H1 (cell line): ENCODE results near the gene MILR1. TPM values are rescaled to one million over a fixed set of nuclear protein-coding genes. Genes with fewer than 3 reads are reported as not detected.

Experiments used
- CTCF ChIA-PET: fragments of 300-600 bp; sonication (Branson Sonifier 250); formaldehyde crosslinking; loops from one replicate; lab custom pipeline; 2021; ENCODE audit not compliant: partially characterized antibody; lab: Charles Lee
- POLR2A ChIA-PET: fragments of 300-600 bp; sonication (Branson Sonifier 250); formaldehyde crosslinking; loops from one replicate; lab custom pipeline; 2021; ENCODE audit warnings: inconsistent platforms; ENCODE audit not compliant: partially characterized antibody; lab: Charles Lee
- DNase-seq, 2 experiments: peaks; one replicate each; pipeline versions ENCODE4 v3.0.0 to v3.0.0-alpha.2; 2010 to 2022; ENCODE audit warnings: low spot score in 2 of 2, low read depth in 1 of 2, mixed read lengths in 1 of 2
- FAIRE-seq: peaks from 2 replicates; lab custom pipeline; 2011; peaks lifted over from hg19 to GRCh38; lab: Jason Lieb, UNC
- H2AFZ ChIP-seq: 2 replicates; pipeline ENCODE4 v1.8.1; 2012; ENCODE audit warnings: low read length, inconsistent platforms
- H2AK5ac ChIP-seq: 2 replicates; pipeline ENCODE4 v1.6.1; 2013; ENCODE audit warnings: low read depth, low read length
- H2BK120ac ChIP-seq: replicated peaks from 2 replicates; pipeline ENCODE3; 2013; ENCODE audit warnings: low read depth, low read length, inconsistent platforms
- H2BK12ac ChIP-seq: 2 replicates; pipeline ENCODE4 v1.6.1; 2013; ENCODE audit warnings: low read depth, low read length
- H2BK15ac ChIP-seq: 2 replicates; pipeline ENCODE4 v1.6.1; 2013; ENCODE audit warnings: low read length
- H2BK20ac ChIP-seq: 2 replicates; pipeline ENCODE4 v1.6.1; 2013; ENCODE audit warnings: low read length
- H2BK5ac ChIP-seq: 2 replicates; pipeline ENCODE4 v1.6.1; 2013; ENCODE audit warnings: low read depth, low read length
- H3K14ac ChIP-seq: 2 replicates; pipeline ENCODE4 v1.6.1; 2013; ENCODE audit warnings: inconsistent platforms; ENCODE audit not compliant: insufficient read length
- H3K18ac ChIP-seq: 2 replicates; pipeline ENCODE4 v1.6.1; 2013; ENCODE audit warnings: low read length; ENCODE audit errors: extremely low read depth
- H3K23ac ChIP-seq: 2 replicates; pipeline ENCODE4 v1.6.1; 2013; ENCODE audit warnings: inconsistent platforms; ENCODE audit not compliant: insufficient read length
- H3K23me2 ChIP-seq: 2 replicates; pipeline ENCODE4 v1.6.1; 2013; ENCODE audit warnings: low read depth, low read length
- H3K27ac ChIP-seq: 2 replicates; pipeline ENCODE4 v1.6.1; 2011; ENCODE audit warnings: low read depth, low read length, inconsistent platforms
- H3K27me3 ChIP-seq, 4 experiments: replicated peaks in 1 of 4; 1 replicate in 1 of 4; 2 replicates in 3 of 4; pipeline versions ENCODE4 v1.6.1 to v1.8.1; 2011 to 2013; ENCODE audit warnings: low read length in 3 of 4, mild to moderate bottlenecking in 3 of 4, inconsistent platforms in 2 of 4, mixed read lengths in 2 of 4, moderate library complexity in 1 of 4; ENCODE audit not compliant: control insufficient read depth in 3 of 4, insufficient read depth in 3 of 4; ENCODE audit errors: extremely low read depth in 1 of 4
- H3K36me3 ChIP-seq, 4 experiments: 2 replicates each; pipeline versions ENCODE4 v1.6.1 to v1.8.1; 2011 to 2013; ENCODE audit warnings: mild to moderate bottlenecking in 4 of 4, low read length in 3 of 4, moderate library complexity in 2 of 4, control low read depth in 1 of 4, inconsistent platforms in 1 of 4; ENCODE audit not compliant: insufficient read depth in 4 of 4, control insufficient read depth in 2 of 4
- H3K4ac ChIP-seq: replicated peaks from 2 replicates; pipeline ENCODE3; 2013; ENCODE audit warnings: low read length, low read depth, mixed read lengths, inconsistent platforms; ENCODE audit not compliant: insufficient read length
- H3K4me1 ChIP-seq, 4 experiments: replicated peaks in 1 of 4; 1 replicate in 1 of 4; 2 replicates in 3 of 4; pipeline versions ENCODE4 v1.6.1 to v1.8.1; 2011 to 2013; ENCODE audit warnings: low read length in 3 of 4, inconsistent platforms in 2 of 4, mixed read lengths in 1 of 4; ENCODE audit not compliant: insufficient read depth in 4 of 4, control insufficient read depth in 3 of 4
- H3K4me2 ChIP-seq, 2 experiments: 2 replicates each; pipeline versions ENCODE4 v1.6.1 to v1.8.1; 2011 to 2013; ENCODE audit warnings: low read depth in 2 of 2, low read length in 2 of 2, control low read depth in 1 of 2, inconsistent platforms in 1 of 2, mild to moderate bottlenecking in 1 of 2; ENCODE audit not compliant: insufficient read depth in 1 of 2
- H3K4me3 ChIP-seq, 4 experiments: fragments of 200-600, 300-600 bp in 1 of 4; sonication (generic), shearing (Covaris generic), sonication (Bioruptor Twin) in 1 of 4; 2 replicates each; pipeline versions ENCODE4 v1.5.1 to v1.8.1; 2011 to 2016; ENCODE audit warnings: low read length in 4 of 4, low read depth in 3 of 4, control low read depth in 2 of 4, inconsistent platforms in 2 of 4, mild to moderate bottlenecking in 2 of 4, mixed read lengths in 1 of 4, moderate library complexity in 1 of 4; ENCODE audit not compliant: insufficient read depth in 2 of 4; ENCODE audit errors: extremely low read depth in 1 of 4
- H3K56ac ChIP-seq: replicated peaks from 2 replicates; pipeline ENCODE3; 2013; ENCODE audit warnings: low read depth, mild to moderate bottlenecking, mixed read lengths, low read length, inconsistent platforms; ENCODE audit not compliant: insufficient read length
- H3K79me1 ChIP-seq: 2 replicates; pipeline ENCODE4 v1.6.1; 2013; ENCODE audit warnings: low read depth, low read length, control low read depth
- H3K79me2 ChIP-seq, 2 experiments: 2 replicates each; pipeline versions ENCODE4 v1.6.1 to v1.8.1; 2012 to 2013; ENCODE audit warnings: low read length in 2 of 2, mild to moderate bottlenecking in 2 of 2, inconsistent platforms in 1 of 2; ENCODE audit not compliant: insufficient read depth in 2 of 2, control insufficient read depth in 1 of 2
- H3K9ac ChIP-seq, 4 experiments: replicated peaks in 1 of 4; 1 replicate in 1 of 4; 2 replicates in 3 of 4; pipeline versions ENCODE4 v1.6.1 to v1.8.1; 2011 to 2013; ENCODE audit warnings: low read depth in 3 of 4, low read length in 3 of 4, control low read depth in 2 of 4, mild to moderate bottlenecking in 2 of 4, moderate library complexity in 2 of 4, inconsistent platforms in 1 of 4; ENCODE audit errors: extremely low read depth in 1 of 4
- H3K9me3 ChIP-seq, 2 experiments: 2 replicates each; pipeline versions ENCODE4 v1.6.1 to v1.8.1; 2012 to 2013; ENCODE audit warnings: mild to moderate bottlenecking in 2 of 2, moderate library complexity in 2 of 2, control low read depth in 1 of 2, inconsistent platforms in 1 of 2, low read depth in 1 of 2, low read length in 1 of 2, mixed read lengths in 1 of 2; ENCODE audit not compliant: insufficient read depth in 2 of 2
- H4K20me1 ChIP-seq, 2 experiments: replicated peaks in 1 of 2; 2 replicates each; pipeline versions ENCODE3 to v1.8.1; 2011 to 2013; ENCODE audit warnings: inconsistent platforms in 2 of 2, low read length in 2 of 2, mild to moderate bottlenecking in 1 of 2; ENCODE audit not compliant: insufficient read depth in 2 of 2, control insufficient read depth in 1 of 2
- H4K5ac ChIP-seq: 2 replicates; pipeline ENCODE4 v1.6.1; 2013; ENCODE audit warnings: low read length, low read depth, mixed read lengths, inconsistent platforms; ENCODE audit not compliant: insufficient read length
- H4K8ac ChIP-seq: 2 replicates; pipeline ENCODE4 v1.8.0; 2013; ENCODE audit warnings: mild to moderate bottlenecking, moderate library complexity, low read length, inconsistent platforms; ENCODE audit not compliant: insufficient read depth; ENCODE audit errors: extremely low read depth
- H4K91ac ChIP-seq: replicated peaks from 2 replicates; pipeline ENCODE3; 2013; ENCODE audit warnings: low read length, mixed read lengths, inconsistent platforms; ENCODE audit not compliant: insufficient read length
- CHD1 ChIP-seq: IDR thresholded peaks from 2 replicates; pipeline ENCODE4 v1.6.1; 2012; ENCODE audit warnings: low read depth, low read length, improper control_type of control experiment
- E2F6 ChIP-seq: IDR thresholded peaks from 2 replicates; pipeline ENCODE4 v1.6.1; 2012; ENCODE audit warnings: inconsistent platforms
- EGR1 ChIP-seq: IDR thresholded peaks from 2 replicates; pipeline ENCODE4 v1.6.1; 2011; ENCODE audit warnings: low read depth, low read length, borderline replicate concordance
- MAX ChIP-seq: IDR thresholded peaks from 2 replicates; pipeline ENCODE4 v1.6.1; 2012; ENCODE audit warnings: inconsistent platforms
- PHF8 ChIP-seq: fragments of 200-600 bp; sonication (generic); conservative IDR thresholded peaks from 2 replicates; pipeline ENCODE4 v1.7.1; 2012; ENCODE audit warnings: low read depth, mild to moderate bottlenecking, inconsistent platforms, low read length, moderate library complexity
- RAD21 ChIP-seq, 2 experiments: IDR thresholded peaks in 1 of 2; conservative IDR thresholded peaks in 1 of 2; 2 replicates each; pipeline ENCODE4 v1.6.1; 2011; ENCODE audit warnings: low read depth in 2 of 2, low read length in 2 of 2, improper control_type of control experiment in 1 of 2, inconsistent platforms in 1 of 2, mild to moderate bottlenecking in 1 of 2, moderate library complexity in 1 of 2
- RXRA ChIP-seq: IDR thresholded peaks from 2 replicates; pipeline ENCODE4 v1.6.1; 2011; ENCODE audit warnings: low read depth, mild to moderate bottlenecking, low read length, moderate library complexity; ENCODE audit not compliant: insufficient read depth
- SIN3A ChIP-seq, 2 experiments: IDR thresholded peaks in 1 of 2; conservative IDR thresholded peaks in 1 of 2; 2 replicates each; pipeline ENCODE4 v1.6.1; 2011 to 2012; ENCODE audit warnings: low read length in 2 of 2, improper control_type of control experiment in 1 of 2, low read depth in 1 of 2, mild to moderate bottlenecking in 1 of 2
- SIRT6 ChIP-seq: IDR thresholded peaks from one replicate; pipeline ENCODE4 v1.7.1; 2012; ENCODE audit warnings: low read length, inconsistent platforms
- SP1 ChIP-seq: IDR thresholded peaks from 2 replicates; pipeline ENCODE4 v1.6.1; 2011; ENCODE audit warnings: low read depth, low read length
- TEAD4 ChIP-seq: IDR thresholded peaks from 2 replicates; pipeline ENCODE4 v1.6.1; 2012; ENCODE audit warnings: low read depth, low read length, inconsistent platforms, mixed read lengths
- WGBS, 2 experiments: shearing (Covaris generic) in 1 of 2; methylation state at CpG; one replicate each; pipeline versions ENCODE4 v1.1.6 to v1.1.7; 2013 to 2015; ENCODE audit warnings: low lambda C conversion rate in 2 of 2, mixed read lengths in 2 of 2, inconsistent platforms in 1 of 2, low coverage in 1 of 2, missing lambda C conversion rate in 1 of 2; ENCODE audit not compliant: insufficient replicate concordance in 2 of 2, insufficient coverage in 1 of 2, insufficient read length in 1 of 2; ENCODE audit errors: extremely low coverage in 1 of 2, missing lambda C conversion rate in 1 of 2; 5-methylcytosine and 5-hydroxymethylcytosine counted together
- polyA plus RNA-seq, 7 experiments: library from polyadenylated mRNA; depleted of rRNA in 3 of 7; stranded (reverse) in 5 of 7; unstranded in 2 of 7; fragments of >200 nt in 5 of 7; fragments of 200-250 nt in 2 of 7; gene quantifications; 1 replicate in 5 of 7; 2 replicates in 1 of 7; 4 replicates in 1 of 7; pipeline versions ENCODE4 v1.2.1 to v1.2.3, GENCODE V29; 2011 to 2013; ENCODE audit warnings: missing spikeins in 2 of 7, mixed read lengths in 2 of 7
- total RNA-seq: library from RNA; stranded (reverse); fragmentation: NEBNext Ultra II Directional; extraction: Animal tissue kit (Norgen Biotek cat#: 25700); gene quantifications from 2 replicates; pipeline ENCODE4 v1.2.1, GENCODE V29; 2021

Gene MILR1
- total and polyA plus RNA-seq, 2 of the 8 experiments (the other 6 are each of a cell fraction or from before 2014, with no cell fraction given), result not detected

GRCh38 chr17:64449545-64449944 lies 630 bp downstream of the MILR1 start:
- no peak overlapping the region for H3K9ac ChIP-seq
- H3K4me2 ChIP-seq, result no peak overlapping the region
- H2AK5ac ChIP-seq, result no peak overlapping the region
- H3K4me1 ChIP-seq, result no peaks in the 10 kb centered on the region
- no peaks in the 10 kb centered on the region for H3K79me2 ChIP-seq
- no peak overlapping the region for H3K4ac ChIP-seq
- H2BK15ac ChIP-seq, result no peak overlapping the region
- no peak overlapping the region for H2BK20ac ChIP-seq
- 95% methylated on average over 3 of the region's 3 CpGs; no CpG with 5 or more reads in 1 of the 2 experiments for WGBS, 2 experiments
- DNase-seq (no peak), FAIRE-seq (no peak)
- no peak overlapping the region for H4K8ac ChIP-seq
- H3K36me3 ChIP-seq, result no peaks in the 10 kb centered on the region
- CTCF ChIA-PET, result no interaction called here
- no peak overlapping the region for H4K5ac ChIP-seq
- no peaks in the 10 kb centered on the region for H3K23me2 ChIP-seq
- H3K18ac ChIP-seq, result no peak overlapping the region
- POLR2A ChIA-PET, result interaction anchor here (0.7 to 1.3 kb wide), 2 partner anchors 56 to 303 kb away, joined by 4 to 5 read pairs; no protein-coding TSS in a partner anchor
- H3K27me3 ChIP-seq, result no peaks in the 10 kb centered on the region
- no peak overlapping the region for H4K91ac ChIP-seq
- H3K23ac ChIP-seq, result no peak overlapping the region
- H3K4me3 ChIP-seq, result no peak overlapping the region
- no peaks in the 10 kb centered on the region for H3K79me1 ChIP-seq
- no peak overlapping the region for H2BK5ac ChIP-seq
- no peak overlapping the region for H2BK120ac ChIP-seq
- no peak overlapping the region for H2BK12ac ChIP-seq
- no peaks in the 10 kb centered on the region for H4K20me1 ChIP-seq
- H3K9me3 ChIP-seq, result no peaks in the 10 kb centered on the region
- no peak overlapping the region for H2AFZ ChIP-seq
- H3K14ac ChIP-seq, result no peak overlapping the region
- H3K27ac ChIP-seq, result no peak overlapping the region
- H3K56ac ChIP-seq, result no peak overlapping the region
- TF ChIP-seq E2F6 (no peak), RAD21 (IDR thresholded peaks at IDR 0.05 in 1 of 2, conservative IDR thresholded peaks at IDR 0.05 in 1 of 2; ENCODE audit: low read depth in 2 of 2, low read length in 2 of 2) (no peak), CHD1 (no peak), EGR1 (no peak), PHF8 (no peak), TEAD4 (no peak), SIN3A (conservative IDR thresholded peaks at IDR 0.05 in 1 of 2, IDR thresholded peaks at IDR 0.05 in 1 of 2; ENCODE audit: low read depth in 1 of 2, low read length in 2 of 2) (no peak), RXRA (no peak), SP1 (no peak), SIRT6 (no peak), MAX (no peak)
